Heart right ventricle (tissue), 16 donors: ENCODE results near the gene LILRB3. TPM values are rescaled to one million over a fixed set of nuclear protein-coding genes. Genes with fewer than 3 reads are reported as not detected.

Source experiments
- ATAC-seq, 8 donors: fragments of 200-7000 bp; cut with Tn5 transposase; one replicate each; pipeline ENCODE4 v1.9.1; 2020; ENCODE audit warnings: mild to moderate bottlenecking in 8 of 8, moderate library complexity in 8 of 8, moderate number of reproducible peaks in 1 of 8
- DNase-seq, 2 donors: peaks; one replicate each; pipeline ENCODE4 v3.0.0-alpha.2; 2020
- H3K27ac ChIP-seq, 10 donors: fragments of 200-600 bp; sonication (generic) in 2 of 10; one replicate each; pipeline versions ENCODE4 v1.5.0 to v1.8.0; 2020 to 2022; ENCODE audit warnings: mild to moderate bottlenecking in 3 of 10
- H3K27me3 ChIP-seq, 7 donors: fragments of 200-600 bp; one replicate each; pipeline ENCODE4 v1.8.0; 2021 to 2022; ENCODE audit warnings: mild to moderate bottlenecking in 2 of 7
- H3K36me3 ChIP-seq, 9 donors: fragments of 200-600 bp; sonication (generic) in 1 of 9; one replicate each; pipeline versions ENCODE4 v1.5.0 to v1.8.0; 2020 to 2022; ENCODE audit warnings: mild to moderate bottlenecking in 2 of 9
- H3K4me1 ChIP-seq, 9 donors: fragments of 200-600 bp; sonication (generic) in 1 of 9; one replicate each; pipeline versions ENCODE4 v1.5.0 to v1.8.0; 2020 to 2022; ENCODE audit warnings: mild to moderate bottlenecking in 4 of 9
- H3K4me3 ChIP-seq, 10 donors: fragments of 200-600 bp; sonication (generic) in 2 of 10; one replicate each; pipeline versions ENCODE4 v1.5.0 to v1.8.0; 2020 to 2022; ENCODE audit warnings: mild to moderate bottlenecking in 7 of 10, moderate library complexity in 2 of 10
- H3K9me3 ChIP-seq, 11 donors: fragments of 200-600 bp in 10 of 11; sonication (generic) in 2 of 11; one replicate each; pipeline versions ENCODE4 v1.5.0 to v1.8.0; 2013 to 2022; ENCODE audit warnings: mild to moderate bottlenecking in 2 of 11, control low read depth in 1 of 11, moderate library complexity in 1 of 11
- WGBS, 2 donors: extraction: QIAGEN DNeasy Blood & Tissue Kit; methylation state at CpG; one replicate each; pipeline ENCODE4 v1.1.7; 2013; ENCODE audit warnings: inconsistent platforms in 1 of 2; 5-methylcytosine and 5-hydroxymethylcytosine counted together
- intact Hi-C, 10 donors: fragments of 100-400 bp; cut with DNase I; formaldehyde crosslinking; loops; one replicate each; pipeline versions ENCODE4 v1.11.1 to v1.14.2; 2022
- polyA plus RNA-seq, 2 donors: library from polyadenylated mRNA; stranded (reverse); fragments of 200-250 nt; gene quantifications; one replicate each; pipeline ENCODE4 v1.2.3, GENCODE V29; 2013
- total RNA-seq, 10 donors: library from RNA; stranded (reverse); fragmentation: NEBNext Ultra II Directional in 3 of 10; extraction: Animal tissue kit (Norgen Biotek cat#: 25700) in 3 of 10; gene quantifications; one replicate each; pipeline versions ENCODE4 v1.2.1 to v1.2.4, GENCODE V29; 2021 to 2023
- TF ChIP-seq, protein P1 (sequence below), 9 donors: fragments of 200-600 bp; sonication (generic) in 2 of 9; IDR thresholded peaks; one replicate each; pipeline versions ENCODE4 v1.5.0 to v1.8.0; 2021 to 2022; ENCODE audit warnings: antibody characterized with exemption in 9 of 9, mild to moderate bottlenecking in 5 of 9, moderate library complexity in 1 of 9
- donor health status: Arrhythmogenic right ventricular cardiomyopathy.
- donor health status: ischemic (EF 13 %, LVEDD 7.1; RV severe dilation, severe dysfunction).
- donor health status: healthy with polysubstance abuse.
- donor health status: DM: no; HTN: yes; CAD: no.
- donor health status: DM: no; HTN: no; CAD: no.
- donor health status: ischemic (EF 25% LVEDD 6.9; RV normal size, moderate dysfunction).
- donor health status: ischemic (EF 25% LVEDD 5.7; RV mildly dilated, moderate dysfunction).
- donor health status: healthy.
- donor health status: DM: yes; HTN: yes; CAD: no.
- donor health status: Ischemic cardiomyopathy.
- donor health status: ischemic (EF 35%, LVEDD 5.7; RV mildly dilated, moderate dysfunction).
- donor health status: nonischemic (EF 11% LVEDD 7.7; RV severe dilation, severe dysfunction).
- donor health status: DM: yes; HTN: yes; CAD: no.
- donor health status: PGD.
- donor health status: ischemic (EF 29% LVEDD 5.4; RV normal size, mild dysfunction).
- donor health status: nonischemic (EF 23%, LVEDD 6.1; RV moderate dilation, normal function).

LILRB3 gene
- total and polyA plus RNA-seq, 12 donors = 0.71 to 18.3 (median 2.3) TPM

DNA sequence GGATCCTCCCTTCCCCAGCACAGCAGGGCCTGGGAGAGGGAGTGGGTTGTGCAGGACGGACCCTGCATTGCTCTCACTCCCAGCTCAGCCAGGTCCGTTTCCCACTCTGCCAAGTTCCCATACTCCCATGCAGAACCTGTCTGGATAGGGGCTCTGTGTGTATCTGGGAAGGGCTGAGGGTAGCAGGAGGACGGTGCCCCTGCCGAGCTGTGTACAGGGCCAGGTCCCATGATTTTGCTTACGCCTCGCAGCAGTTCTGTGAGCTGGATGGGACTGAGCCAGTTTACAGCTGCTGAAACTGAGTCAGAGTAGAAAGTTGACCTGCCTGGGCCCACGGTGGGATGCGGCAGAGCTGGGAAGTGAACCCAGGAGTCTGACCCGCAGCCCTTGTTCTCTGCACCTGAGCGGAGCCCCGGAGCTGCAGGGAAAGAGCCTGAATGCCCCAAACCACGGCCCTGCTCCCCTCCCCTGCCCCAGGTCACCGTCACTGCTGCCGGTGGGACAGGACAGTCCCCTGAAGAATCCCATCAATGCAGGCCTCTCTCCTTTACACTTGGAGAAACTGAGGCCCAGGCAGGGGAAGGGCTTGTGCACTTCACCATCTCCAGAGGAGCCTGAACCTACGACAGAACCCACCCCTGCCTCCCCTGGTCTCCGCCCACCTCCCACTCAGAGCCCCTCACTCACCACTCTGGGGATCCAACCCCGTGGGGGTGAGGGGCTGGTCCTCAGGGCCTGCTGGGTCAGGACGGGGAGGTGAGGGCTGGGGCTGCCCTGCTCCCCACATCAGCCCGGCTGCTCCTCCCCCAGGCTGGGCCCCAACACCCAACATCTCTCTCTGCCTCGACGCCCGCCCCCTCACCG is 30.8 kb upstream of the LILRB3 start:
- intact Hi-C loops = no loop called here
- no peak for ATAC-seq
- TF ChIP-seq, protein P1, sequence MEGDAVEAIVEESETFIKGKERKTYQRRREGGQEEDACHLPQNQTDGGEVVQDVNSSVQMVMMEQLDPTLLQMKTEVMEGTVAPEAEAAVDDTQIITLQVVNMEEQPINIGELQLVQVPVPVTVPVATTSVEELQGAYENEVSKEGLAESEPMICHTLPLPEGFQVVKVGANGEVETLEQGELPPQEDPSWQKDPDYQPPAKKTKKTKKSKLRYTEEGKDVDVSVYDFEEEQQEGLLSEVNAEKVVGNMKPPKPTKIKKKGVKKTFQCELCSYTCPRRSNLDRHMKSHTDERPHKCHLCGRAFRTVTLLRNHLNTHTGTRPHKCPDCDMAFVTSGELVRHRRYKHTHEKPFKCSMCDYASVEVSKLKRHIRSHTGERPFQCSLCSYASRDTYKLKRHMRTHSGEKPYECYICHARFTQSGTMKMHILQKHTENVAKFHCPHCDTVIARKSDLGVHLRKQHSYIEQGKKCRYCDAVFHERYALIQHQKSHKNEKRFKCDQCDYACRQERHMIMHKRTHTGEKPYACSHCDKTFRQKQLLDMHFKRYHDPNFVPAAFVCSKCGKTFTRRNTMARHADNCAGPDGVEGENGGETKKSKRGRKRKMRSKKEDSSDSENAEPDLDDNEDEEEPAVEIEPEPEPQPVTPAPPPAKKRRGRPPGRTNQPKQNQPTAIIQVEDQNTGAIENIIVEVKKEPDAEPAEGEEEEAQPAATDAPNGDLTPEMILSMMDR (IDR thresholded peaks at IDR 0.05) = no peak

DNA sequence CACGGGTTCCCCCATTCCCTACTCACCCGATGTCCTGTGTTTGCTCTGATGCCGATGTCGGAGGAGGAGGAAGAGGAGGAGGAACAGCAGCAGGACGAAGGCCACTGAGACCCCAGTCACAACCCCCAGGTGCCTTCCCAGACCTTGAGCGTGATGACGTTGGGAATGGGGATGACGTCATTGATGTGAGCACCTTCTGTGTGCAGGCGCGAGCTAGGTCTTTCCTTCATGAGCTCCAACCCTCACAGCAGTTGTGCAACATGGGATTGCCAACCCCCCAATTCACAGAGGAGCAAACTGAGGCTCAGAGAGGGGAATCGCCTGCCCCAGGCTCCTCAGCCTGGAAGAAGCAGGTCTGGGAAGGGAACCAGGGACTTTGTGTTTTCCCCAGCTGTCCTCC is 30.0 kb upstream of the LILRB3 start:
- WGBS, 2 donors = 77 to 78% methylated on average over 11 of the region's 11 CpGs
- Histone ChIP-seq H3K36me3 (no peaks in the 10 kb centered on the region), H3K4me1 (peaks cover 0 to 22% (median 0%) of the 10 kb centered on the region in 9 donors), H3K4me3 (no peak overlapping the region), H3K9me3 (no peaks in the 10 kb centered on the region), H3K27me3 (peaks cover 0 to 64% (median 55%) of the 10 kb centered on the region in 7 donors), H3K27ac (no peak overlapping the region)
- intact Hi-C loops = no loop called here
- ATAC-seq (no peak), DNase-seq (no peak)
- TF ChIP-seq, protein P1 (IDR thresholded peaks at IDR 0.05) = no peak

More for the DNA sequence above, 30.8 kb upstream of the LILRB3 start:
- no peak for DNase-seq
- Histone ChIP-seq H3K4me1 (peaks cover 0 to 16% (median 0%) of the 10 kb centered on the region in 9 donors), H3K27me3 (peaks cover 0 to 66% (median 55%) of the 10 kb centered on the region in 7 donors), H3K27ac (no peak overlapping the region), H3K4me3 (no peak overlapping the region), H3K9me3 (no peaks in the 10 kb centered on the region), H3K36me3 (no peaks in the 10 kb centered on the region)
- WGBS, 2 donors = 60 to 64% methylated on average over 23 of the region's 23 CpGs

DNA sequence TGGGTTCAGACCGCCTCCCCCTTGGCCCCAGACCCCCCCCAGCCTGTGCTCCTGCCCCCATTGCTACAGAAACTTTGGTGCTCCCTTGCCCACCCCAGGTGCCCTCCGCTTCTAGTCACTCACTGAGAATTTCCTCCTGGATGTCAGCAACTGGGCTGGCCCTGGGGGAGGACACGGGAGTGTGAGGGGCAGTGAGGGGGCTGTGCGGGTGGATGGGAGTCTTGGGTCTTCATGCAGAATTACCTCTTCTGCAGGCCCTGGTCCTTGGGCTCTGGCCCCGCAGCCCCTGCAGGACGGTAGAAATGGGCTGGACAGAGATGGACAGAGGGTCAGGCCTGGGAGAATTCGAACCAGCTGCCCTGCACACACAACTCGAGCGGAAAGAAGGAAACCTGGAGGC is 29.4 kb upstream of the LILRB3 start:
- DNase-seq (no peak), ATAC-seq (no peak)
- no peak overlapping the region for H3K4me3 ChIP-seq
- H3K27me3 ChIP-seq = peaks cover 0 to 59% (median 51%) of the 10 kb centered on the region in 7 donors
- no peaks in the 10 kb centered on the region for H3K36me3 ChIP-seq
- TF ChIP-seq, protein P1 (IDR thresholded peaks at IDR 0.05) = no peak
- no peak overlapping the region for H3K27ac ChIP-seq
- H3K4me1 ChIP-seq = peaks cover 0 to 27% (median 0%) of the 10 kb centered on the region in 9 donors
- WGBS, 2 donors = 72 to 73% methylated on average over 9 of the region's 9 CpGs
- intact Hi-C loops = no loop called here
- H3K9me3 ChIP-seq = no peaks in the 10 kb centered on the region

GRCh38 chr19:54248016-54248601 is 25.3 kb upstream of the LILRB3 start:
- Histone ChIP-seq H3K4me1 (peaks cover 0 to 24% (median 0%) of the 10 kb centered on the region in 9 donors), H3K9me3 (no peaks in the 10 kb centered on the region), H3K36me3 (no peaks in the 10 kb centered on the region), H3K4me3 (no peak overlapping the region), H3K27me3 (peaks cover 0 to 21% (median 12%) of the 10 kb centered on the region in 7 donors), H3K27ac (peak overlapping the region in 2 of 10 donors; percentile 64 to 88)
- DNase-seq (peak in 1 of 2 donors; percentile 33), ATAC-seq (peak; percentile 73 to 87 (median 80))
- TF ChIP-seq, protein P1 (IDR thresholded peaks at IDR 0.05) = no peak
- WGBS, 2 donors = 61 to 62% methylated on average over 8 of the region's 8 CpGs
- intact Hi-C loops = no loop called here
